GM12874 (cell line): Measurements from ENCODE around the gene LRRC42.

Experiments
- CTCF ChIP-seq: IDR thresholded peaks from 2 replicates; pipeline ENCODE4 v1.5.1; 2011; ENCODE audit warnings: low read depth, mild to moderate bottlenecking, control low read depth, low read length, moderate library complexity; ENCODE audit not compliant: insufficient read depth

Gene LRRC42

GRCh38 chr1:53979712-53980450 is 33.7 kb downstream of the LRRC42 start:
- no peak for TF ChIP-seq CTCF

GRCh38 chr1:53981220-53981619 is 35.1 kb downstream of the LRRC42 start:
- TF ChIP-seq CTCF = no peak

- TF ChIP-seq CTCF = no peak
Measured at GRCh38 chr1:53982034-53982762, 36.0 kb downstream of the LRRC42 start.

- no peak for TF ChIP-seq CTCF
Measured at GRCh38 chr1:53982763-53983104, 36.6 kb downstream of the LRRC42 start.

GRCh38 chr1:53984726-53985125 is 38.6 kb downstream of the LRRC42 start:
- no peak for TF ChIP-seq CTCF

- no peak for TF ChIP-seq CTCF
Measured at GRCh38 chr1:53986458-53986857, 40.3 kb downstream of the LRRC42 start.

- no peak for TF ChIP-seq CTCF
Measured at GRCh38 chr1:53987880-53988279, 41.7 kb downstream of the LRRC42 start.
